ENCODE measurements around the gene SH3RF3.

SH3RF3 gene

GRCh38 chr2:109260116-109260855 is 131.3 kb downstream of the SH3RF3 start:
- DNase-seq (ENCODE audit: low read depth) = no peak

- no peak for DNase-seq (ENCODE audit: low read depth)
These were observed 132.1 kb downstream of the SH3RF3 start for GRCh38 chr2:109260886-109261700.

DNA sequence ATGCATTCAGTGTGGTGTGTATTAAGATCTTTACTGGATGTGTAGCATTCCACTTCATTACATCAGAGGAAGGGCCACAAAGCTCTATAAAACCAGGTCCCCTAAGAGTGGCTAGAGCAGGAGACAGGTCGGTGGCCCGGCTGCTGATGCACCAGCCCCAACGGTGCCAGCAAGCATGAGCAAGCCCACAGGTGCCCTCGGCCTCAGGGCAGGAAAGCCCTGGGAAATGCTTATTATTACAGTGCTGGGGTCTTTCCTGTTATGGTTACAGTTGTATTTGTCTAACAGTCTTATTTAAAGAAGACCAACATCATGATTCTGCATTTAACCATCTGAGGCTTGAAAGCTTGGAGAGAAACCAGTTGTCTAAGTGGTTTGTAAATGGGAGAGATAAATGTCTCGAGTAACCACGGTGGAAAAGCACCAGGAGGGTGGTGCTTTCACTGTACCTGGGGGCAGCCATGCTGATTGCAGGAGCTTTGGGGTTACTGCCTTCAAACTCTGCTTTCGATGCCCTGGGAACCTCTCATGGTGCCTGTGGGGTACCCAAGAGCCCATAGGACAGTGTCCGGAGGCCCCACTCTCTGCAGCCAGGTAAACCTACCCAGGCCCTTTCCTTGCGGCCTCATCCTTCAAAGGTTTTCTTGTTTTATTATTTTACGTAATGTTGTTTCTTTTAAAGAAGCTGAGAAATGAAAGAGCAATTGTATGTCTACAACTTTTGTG is 133.1 kb downstream of the SH3RF3 start:
- no peak for DNase-seq (ENCODE audit: low read depth)

DNA sequence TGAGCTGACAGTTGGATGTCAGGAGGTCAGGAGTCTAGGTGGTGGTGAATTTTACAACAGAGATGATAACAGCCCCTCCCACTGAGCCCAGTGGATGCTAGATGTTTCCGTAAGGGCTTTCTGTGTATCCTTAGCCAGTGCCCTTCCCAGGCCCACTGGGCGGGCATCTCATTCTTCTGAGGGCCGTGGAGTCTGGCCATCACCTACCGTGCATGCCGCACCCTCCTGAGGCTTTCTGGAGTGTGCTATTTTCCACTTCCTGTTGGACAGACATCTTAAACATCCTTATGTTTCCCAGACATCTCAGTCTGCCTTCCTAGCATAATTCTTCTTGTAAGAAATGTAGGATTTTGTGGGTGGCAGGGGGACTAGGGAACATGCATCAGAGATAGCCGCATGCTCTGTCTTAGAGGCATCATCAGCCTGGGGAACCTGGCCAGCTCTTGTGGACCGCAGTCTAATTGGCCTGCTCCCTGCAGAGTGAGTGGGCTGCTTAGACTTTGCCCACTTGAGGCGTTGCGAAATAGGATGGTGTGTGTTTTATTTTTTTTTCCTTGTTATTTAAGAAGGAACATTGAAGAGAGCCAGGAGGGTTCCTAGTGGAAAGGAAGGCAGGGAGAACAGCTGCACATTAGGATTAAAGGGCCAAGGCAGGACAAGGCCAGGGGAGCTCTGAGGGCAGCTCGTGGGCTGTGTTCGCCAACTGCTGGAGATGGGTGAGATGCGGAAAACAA is 135.8 kb downstream of the SH3RF3 start:
- DNase-seq (ENCODE audit: low read depth) = no peak

DNA sequence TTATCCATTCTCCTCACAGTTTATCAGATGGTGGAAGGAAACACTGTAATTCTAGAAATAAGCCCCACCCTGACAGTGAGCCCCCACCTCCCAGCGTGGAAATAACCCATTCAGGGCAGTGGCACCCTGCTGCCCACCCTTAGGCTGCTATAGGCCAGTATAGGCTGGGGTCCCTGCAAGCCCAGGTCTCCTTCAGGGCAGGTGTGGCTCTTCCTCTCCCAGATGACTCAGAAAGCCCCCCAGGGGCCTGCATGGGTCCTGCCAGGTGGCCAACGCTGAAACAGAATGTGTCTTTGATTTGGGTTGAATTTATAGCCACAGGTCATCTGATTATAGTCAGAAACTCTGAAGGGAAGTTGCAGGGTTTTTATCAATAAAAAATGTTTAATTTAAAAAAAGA is 136.4 kb downstream of the SH3RF3 start:
- no peak for DNase-seq (ENCODE audit: low read depth)

- no peak for DNase-seq (ENCODE audit: low read depth)
These were observed 136.9 kb downstream of the SH3RF3 start for GRCh38 chr2:109265953-109266352.

- no peak for DNase-seq (ENCODE audit: low read depth)
These were observed 137.5 kb downstream of the SH3RF3 start for GRCh38 chr2:109266496-109266895.

- DNase-seq (ENCODE audit: low read depth) = no peak
These were observed 138.2 kb downstream of the SH3RF3 start for GRCh38 chr2:109266998-109267854.

DNA sequence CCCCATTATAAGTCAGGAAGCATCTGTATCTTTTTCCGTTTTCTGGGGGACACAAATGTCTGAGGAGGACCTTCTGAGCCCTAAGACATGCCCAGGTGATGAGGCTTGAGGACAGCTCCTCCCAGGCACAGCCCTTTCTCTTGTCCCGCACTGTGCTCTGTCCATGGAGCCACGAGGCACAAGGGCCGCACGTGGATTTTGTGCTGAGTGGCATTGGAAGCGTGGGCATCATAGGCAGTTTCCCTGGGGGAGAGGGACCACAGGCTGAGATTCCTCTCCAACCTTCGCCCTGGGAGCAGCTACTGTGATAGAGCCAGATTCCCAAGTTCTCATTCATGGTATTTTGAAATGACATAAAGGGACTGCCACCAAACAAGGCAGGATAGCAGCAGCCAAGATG is 139.9 kb downstream of the SH3RF3 start:
- no peak for DNase-seq (ENCODE audit: low read depth)

- no peak for DNase-seq (ENCODE audit: low read depth)
These were observed 140.9 kb downstream of the SH3RF3 start for GRCh38 chr2:109269706-109270504.

GRCh38 chr2:109270505-109271312 is 141.7 kb downstream of the SH3RF3 start:
- DNase-seq (ENCODE audit: low read depth) = no peak

GRCh38 chr2:109271920-109272319 is 142.9 kb downstream of the SH3RF3 start:
- DNase-seq (ENCODE audit: low read depth) = no peak

DNA sequence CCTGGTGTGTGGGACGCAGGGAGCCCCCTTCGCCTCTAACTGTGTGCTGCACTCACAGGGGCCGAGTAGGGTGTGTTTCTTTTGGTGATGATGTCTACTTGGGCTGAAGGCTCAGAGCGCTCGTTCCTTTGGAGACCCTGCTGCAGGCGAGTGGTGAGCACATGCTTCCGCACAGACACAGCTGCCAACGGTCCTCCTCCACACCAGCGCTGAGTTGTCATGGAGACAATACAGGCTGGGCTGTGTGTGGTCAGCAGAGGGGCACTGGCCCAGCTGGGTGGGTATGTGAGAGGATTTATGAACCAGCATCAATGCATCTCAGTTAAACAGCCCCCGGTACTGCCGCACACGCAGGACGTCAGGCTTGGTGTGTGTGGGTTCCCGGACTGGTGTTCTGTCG is 143.5 kb downstream of the SH3RF3 start:
- DNase-seq (ENCODE audit: low read depth) = no peak

GRCh38 chr2:109275120-109276012 is 146.4 kb downstream of the SH3RF3 start:
- no peak for DNase-seq (ENCODE audit: low read depth)

- DNase-seq (ENCODE audit: low read depth) = no peak
These were observed 148.4 kb downstream of the SH3RF3 start for GRCh38 chr2:109277406-109277805.

DNA sequence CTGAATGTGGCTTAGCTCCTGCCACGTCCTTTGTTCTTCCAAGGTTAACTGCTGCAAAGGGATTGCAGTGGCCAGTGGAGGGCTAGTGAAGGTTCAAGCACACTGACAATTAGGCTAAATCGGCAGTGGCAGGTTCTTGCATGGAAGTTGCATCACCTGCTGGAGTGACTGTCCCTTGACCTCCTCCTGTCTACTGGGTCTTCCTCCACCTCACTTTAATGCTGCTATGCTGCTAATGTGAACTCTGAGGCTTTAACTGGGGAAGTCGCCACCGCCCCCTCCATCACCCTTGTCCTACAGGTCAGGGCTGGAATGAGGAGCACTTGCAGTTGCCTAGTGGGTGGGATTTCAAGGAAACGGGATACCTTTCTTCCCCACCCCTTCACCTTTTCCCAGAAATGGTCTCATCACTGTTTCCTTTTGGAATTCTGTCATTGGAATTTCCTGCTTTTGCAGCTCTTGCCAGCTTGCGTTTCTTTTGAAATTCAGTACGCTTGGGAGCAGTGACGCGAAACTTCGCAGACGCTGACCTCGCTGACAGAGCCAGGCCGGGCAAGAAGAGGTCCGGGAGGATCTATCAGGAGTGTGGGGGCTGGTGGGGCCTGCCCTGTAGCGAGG is 150.3 kb downstream of the SH3RF3 start:
- no peak for DNase-seq (ENCODE audit: low read depth)

GRCh38 chr2:109280804-109281203 is 151.8 kb downstream of the SH3RF3 start:
- DNase-seq (ENCODE audit: low read depth) = no peak

DNA sequence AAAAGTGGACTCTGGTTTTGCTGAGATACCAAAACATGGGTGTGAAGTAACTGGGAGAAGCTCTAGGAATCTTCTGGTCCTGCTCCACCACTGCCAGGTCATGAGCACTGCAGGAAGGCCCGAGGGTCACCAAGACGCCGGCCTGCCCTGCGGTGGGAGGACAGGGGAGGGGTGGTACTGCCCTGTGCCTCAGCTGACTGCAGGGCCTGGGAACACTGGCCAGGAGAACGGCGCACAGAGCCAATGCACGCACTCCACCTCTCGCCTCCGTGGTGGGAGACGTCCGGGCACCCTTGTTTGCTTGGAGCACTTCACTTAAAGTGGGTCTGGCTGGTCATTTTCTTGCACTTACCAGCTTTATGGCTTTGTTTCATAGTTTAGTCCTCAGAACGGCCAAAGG is 153.4 kb downstream of the SH3RF3 start:
- no peak for DNase-seq (ENCODE audit: low read depth)
